H9 (cell line): ENCODE results near the gene MAP1LC3C. TPM values are rescaled to one million over a fixed set of nuclear protein-coding genes. Genes with fewer than 3 reads are reported as not detected.

Experiments
- DNase-seq: peaks from one replicate; pipeline ENCODE4 v3.0.0-alpha.2; 2017
- H2AFZ ChIP-seq: one replicate; pipeline ENCODE4 v1.6.1; 2013; ENCODE audit warnings: mild to moderate bottlenecking, low read length, control low read depth, moderate library complexity
- H2AK5ac ChIP-seq: 2 replicates; pipeline ENCODE4 v1.6.1; 2013; ENCODE audit warnings: low read length, control low read depth, mixed read lengths; ENCODE audit not compliant: insufficient read length
- H2BK120ac ChIP-seq: one replicate; pipeline ENCODE4 v1.6.1; 2013; ENCODE audit warnings: low read depth, mild to moderate bottlenecking, low read length, control low read depth, inconsistent platforms; ENCODE audit not compliant: poor library complexity, severe bottlenecking
- H2BK12ac ChIP-seq: 2 replicates; pipeline ENCODE4 v1.6.1; 2013; ENCODE audit warnings: low read length, control low read depth, mixed read lengths, low read depth; ENCODE audit not compliant: insufficient read length
- H2BK15ac ChIP-seq: 2 replicates; pipeline ENCODE4 v1.6.1; 2013; ENCODE audit warnings: low read depth, low read length, control low read depth
- H2BK20ac ChIP-seq: one replicate; pipeline ENCODE4 v1.6.1; 2013; ENCODE audit warnings: low read depth, mild to moderate bottlenecking, low read length, control low read depth, inconsistent platforms; ENCODE audit not compliant: poor library complexity, severe bottlenecking
- H2BK5ac ChIP-seq: 2 replicates; pipeline ENCODE4 v1.6.1; 2013; ENCODE audit warnings: low read length, control low read depth, mixed read lengths; ENCODE audit not compliant: insufficient read length
- H3K14ac ChIP-seq: 2 replicates; pipeline ENCODE4 v1.6.1; 2013; ENCODE audit warnings: low read length, control low read depth; ENCODE audit not compliant: insufficient read depth
- H3K18ac ChIP-seq: 2 replicates; pipeline ENCODE4 v1.6.1; 2013; ENCODE audit warnings: low read depth, mild to moderate bottlenecking, mixed read lengths, low read length, control low read depth; ENCODE audit not compliant: insufficient read length
- H3K23ac ChIP-seq: 2 replicates; pipeline ENCODE4 v1.6.1; 2013; ENCODE audit warnings: low read length, control low read depth, mixed read lengths, low read depth; ENCODE audit not compliant: insufficient read length
- H3K23me2 ChIP-seq: 2 replicates; pipeline ENCODE4 v1.6.1; 2013; ENCODE audit warnings: low read depth, mild to moderate bottlenecking, mixed read lengths, low read length, control low read depth; ENCODE audit not compliant: insufficient read length, poor library complexity, severe bottlenecking
- H3K27ac ChIP-seq: 2 replicates; pipeline ENCODE4 v1.5.1; 2013; ENCODE audit warnings: low read length, control low read depth, mixed read lengths, low read depth; ENCODE audit not compliant: insufficient read length
- H3K27me3 ChIP-seq: 2 replicates; pipeline ENCODE4 v1.6.1; 2013; ENCODE audit warnings: low read length, control low read depth, inconsistent platforms; ENCODE audit not compliant: insufficient read depth
- H3K4ac ChIP-seq: 2 replicates; pipeline ENCODE4 v1.6.1; 2013; ENCODE audit warnings: low read depth, mild to moderate bottlenecking, control low read depth, inconsistent platforms, low read length, moderate library complexity
- H3K4me1 ChIP-seq: 2 replicates; pipeline ENCODE4 v1.6.1; 2013; ENCODE audit warnings: low read length, control low read depth, inconsistent platforms; ENCODE audit not compliant: insufficient read depth
- H3K4me2 ChIP-seq: 2 replicates; pipeline ENCODE4 v1.6.1; 2013; ENCODE audit warnings: low read length, control low read depth, mixed read lengths; ENCODE audit not compliant: insufficient read length, insufficient read depth
- H3K56ac ChIP-seq: 2 replicates; pipeline ENCODE4 v1.6.1; 2013; ENCODE audit warnings: low read depth, mild to moderate bottlenecking, mixed read lengths, low read length, control low read depth; ENCODE audit not compliant: insufficient read length
- H3K79me1 ChIP-seq: 2 replicates; pipeline ENCODE4 v1.6.1; 2013; ENCODE audit warnings: low read depth, mild to moderate bottlenecking, moderate library complexity, low read length, control low read depth, inconsistent platforms; ENCODE audit not compliant: insufficient read depth, poor library complexity, severe bottlenecking
- H3K79me2 ChIP-seq: 2 replicates; pipeline ENCODE4 v1.6.1; 2013; ENCODE audit warnings: low read length, control low read depth, inconsistent platforms; ENCODE audit not compliant: insufficient read depth
- H3K9ac ChIP-seq: 2 replicates; pipeline ENCODE4 v1.6.1; 2013; ENCODE audit warnings: low read length, control low read depth, mixed read lengths; ENCODE audit not compliant: insufficient read length; ENCODE audit errors: extremely low read depth
- H3K9me3 ChIP-seq: one replicate; pipeline ENCODE4 v1.6.1; 2013; ENCODE audit warnings: low read depth, low read length, inconsistent platforms; ENCODE audit not compliant: control insufficient read depth
- H3T11ph ChIP-seq: one replicate; pipeline ENCODE4 v1.6.1; 2013; ENCODE audit warnings: mild to moderate bottlenecking, low read length, control low read depth, inconsistent platforms
- H4K20me1 ChIP-seq: one replicate; pipeline ENCODE4 v1.6.1; 2013; ENCODE audit not compliant: control insufficient read depth, insufficient read length, insufficient read depth
- H4K5ac ChIP-seq: 2 replicates; pipeline ENCODE4 v1.6.1; 2013; ENCODE audit warnings: low read depth, mild to moderate bottlenecking, mixed read lengths, low read length, control low read depth; ENCODE audit not compliant: insufficient read length
- H4K8ac ChIP-seq: replicated peaks from 2 replicates; pipeline ENCODE4 v1.6.1; 2013; ENCODE audit warnings: low read length, control low read depth, mixed read lengths, low read depth; ENCODE audit not compliant: insufficient read length
- H4K91ac ChIP-seq: 2 replicates; pipeline ENCODE4 v1.6.1; 2013; ENCODE audit warnings: low read depth, mild to moderate bottlenecking, moderate library complexity, mixed read lengths, low read length, control low read depth; ENCODE audit not compliant: insufficient read length
- H3K27ac Mint-ChIP-seq, 3 experiments: 2 replicates in 2 of 3; 3 replicates in 1 of 3; pipeline ENCODE4 v1.8.0; 2020 to 2021; ENCODE audit warnings: mixed read lengths in 3 of 3, mild to moderate bottlenecking in 1 of 3, moderate library complexity in 1 of 3
- H3K27me3 Mint-ChIP-seq: 2 replicates; pipeline ENCODE4 v1.8.0; 2021; ENCODE audit warnings: low read depth, mild to moderate bottlenecking, moderate library complexity, mixed read lengths
- H3K36me3 Mint-ChIP-seq, 3 experiments: 2 replicates in 2 of 3; 3 replicates in 1 of 3; pipeline ENCODE4 v1.8.0; 2020 to 2021; ENCODE audit warnings: low read depth in 3 of 3, mixed read lengths in 3 of 3; ENCODE audit not compliant: insufficient read depth in 1 of 3
- H3K4me1 Mint-ChIP-seq, 2 experiments: 2 replicates each; pipeline ENCODE4 v1.8.0; 2020; ENCODE audit warnings: mixed read lengths in 2 of 2
- H3K4me3 Mint-ChIP-seq, 2 experiments: 2 replicates in 1 of 2; 3 replicates in 1 of 2; pipeline ENCODE4 v1.8.0; 2020 to 2021; ENCODE audit warnings: mild to moderate bottlenecking in 2 of 2, mixed read lengths in 2 of 2, moderate library complexity in 1 of 2
- H3K9me3 Mint-ChIP-seq, 2 experiments: 2 replicates in 1 of 2; 3 replicates in 1 of 2; pipeline ENCODE4 v1.8.0; 2020; ENCODE audit warnings: mild to moderate bottlenecking in 2 of 2, mixed read lengths in 2 of 2, moderate library complexity in 1 of 2
- CTCF ChIP-seq: fragments of 200-600 bp; sonication (generic); conservative IDR thresholded peaks from 3 replicates; pipeline ENCODE4 v1.8.0; 2021; ENCODE audit warnings: antibody characterized with exemption, mild to moderate bottlenecking
- WGBS: extraction: QIAGEN DNeasy Blood & Tissue Kit; methylation state at CpG from one replicate; pipeline ENCODE4 v1.1.7; 2013; ENCODE audit warnings: missing lambda C conversion rate, low lambda C conversion rate, mixed read lengths; ENCODE audit not compliant: insufficient read length; ENCODE audit errors: extremely low coverage; 5-methylcytosine and 5-hydroxymethylcytosine counted together
- total RNA-seq: library from RNA; stranded (reverse); gene quantifications from 2 replicates; pipeline ENCODE4 v1.2.1, GENCODE V29; 2021

Gene MAP1LC3C
- total RNA-seq, 1 experiment from 2014 or later: 3.6 TPM

GRCh38 chr1:241976229-241976628 is 22.7 kb downstream of the MAP1LC3C start:
- Mint-ChIP-seq H3K4me3 (no peak overlapping the region), H3K27ac (no peak overlapping the region)

More at GRCh38 chr1:241976229-241976628, 22.7 kb downstream of the MAP1LC3C start:
- DNase-seq: no peak
- Histone ChIP-seq H4K20me1 (no peaks in the 10 kb centered on the region), H3K14ac (no peak overlapping the region), H3K4ac (no peak overlapping the region), H3K4me1 (no peaks in the 10 kb centered on the region; the same call in 1 of the 2 replicates), H3K9me3 (no peaks in the 10 kb centered on the region), H3K23ac (no peak overlapping the region), H3K4me2 (no peak overlapping the region), H4K8ac (no peak overlapping the region), H3K27me3 (no peaks in the 10 kb centered on the region), H4K5ac (no peak overlapping the region), H2AK5ac (no peak overlapping the region), H2BK15ac (no peak overlapping the region), H2AFZ (no peak overlapping the region), H3K18ac (no peak overlapping the region), H3K56ac (no peak overlapping the region), H4K91ac (no peak overlapping the region), H3K27ac (no peak overlapping the region), H2BK20ac (no peak overlapping the region), H3K79me1 (no peaks in the 10 kb centered on the region), H3K9ac (no peak overlapping the region), H3K23me2 (no peaks in the 10 kb centered on the region), H2BK12ac (no peak overlapping the region), H2BK5ac (no peak overlapping the region), H3K79me2 (no peaks in the 10 kb centered on the region), H3T11ph (no peak overlapping the region), H2BK120ac (no peak overlapping the region)
- peaks cover 3 to 5% (median 4%) of the 10 kb centered on the region in 3 experiments for H3K36me3 Mint-ChIP-seq
- H3K9me3 Mint-ChIP-seq: peaks cover 4 to 5% of the 10 kb centered on the region in 2 experiments
- no CpG with 5 or more reads among the region's 6 CpGs for WGBS
- peaks cover 2% of the 10 kb centered on the region; the same call in 1 of the 2 replicates for H3K27me3 Mint-ChIP-seq
- H3K4me1 Mint-ChIP-seq: peaks cover 8 to 17% of the 10 kb centered on the region in 2 experiments
- no peak for TF ChIP-seq CTCF
